ENCODE data around the gene UBE2L5.

UBE2L5 gene

GRCh38 chr13:30466358-30466714 lies 44.0 kb downstream of the UBE2L5 start:
- H3K4me3 ChIP-seq (ENCODE audit: low read depth in 1 of 5, low read length in 5 of 5), result peak overlapping the region in 1 of 5 donors; percentile 78
- no peak overlapping the region for H3K27ac ChIP-seq (ENCODE audit: low read depth, low read length)
- H3K9ac ChIP-seq (ENCODE audit: low read length in 5 of 5), result no peak overlapping the region
- H3K9me3 ChIP-seq (ENCODE audit: control insufficient read depth in 5 of 5, low read length in 5 of 5), result no peaks in the 10 kb centered on the region
- peaks cover 3 to 37% (median 24%) of the 10 kb centered on the region in 5 donors for H3K4me1 ChIP-seq (ENCODE audit: control insufficient read depth in 5 of 5, insufficient read depth in 5 of 5, low read length in 5 of 5)
- H3K36me3 ChIP-seq (ENCODE audit: control insufficient read depth in 5 of 5, insufficient read depth in 5 of 5, low read length in 5 of 5), result peaks cover 5 to 12% (median 10%) of the 10 kb centered on the region in 5 donors
- H3K27me3 ChIP-seq (ENCODE audit: control insufficient read depth in 5 of 5, insufficient read depth in 4 of 5, low read length in 5 of 5), result no peaks in the 10 kb centered on the region

- H3K9me3 ChIP-seq (ENCODE audit: control insufficient read depth in 5 of 5, low read length in 5 of 5), result no peaks in the 10 kb centered on the region
- H3K9ac ChIP-seq (ENCODE audit: low read length in 5 of 5), result peak overlapping the region in 1 of 5 donors; percentile 4
- H3K4me1 ChIP-seq (ENCODE audit: control insufficient read depth in 5 of 5, insufficient read depth in 5 of 5, low read length in 5 of 5), result peaks cover 3 to 32% (median 22%) of the 10 kb centered on the region in 5 donors
- peaks cover 5 to 11% (median 9%) of the 10 kb centered on the region in 5 donors for H3K36me3 ChIP-seq (ENCODE audit: control insufficient read depth in 5 of 5, insufficient read depth in 5 of 5, low read length in 5 of 5)
- no peaks in the 10 kb centered on the region for H3K27me3 ChIP-seq (ENCODE audit: control insufficient read depth in 5 of 5, insufficient read depth in 4 of 5, low read length in 5 of 5)
- no peak overlapping the region for H3K4me3 ChIP-seq (ENCODE audit: low read depth in 1 of 5, low read length in 5 of 5)
- H3K27ac ChIP-seq (ENCODE audit: low read depth, low read length), result no peak overlapping the region
Observed at GRCh38 chr13:30466841-30467252, 44.6 kb downstream of the UBE2L5 start.

- Histone ChIP-seq H3K9ac (ENCODE audit: low read length in 5 of 5) (no peak overlapping the region), H3K36me3 (ENCODE audit: control insufficient read depth in 5 of 5, insufficient read depth in 5 of 5, low read length in 5 of 5) (no peaks in the 10 kb centered on the region), H3K4me1 (ENCODE audit: control insufficient read depth in 5 of 5, insufficient read depth in 5 of 5, low read length in 5 of 5) (no peaks in the 10 kb centered on the region), H3K27me3 (ENCODE audit: control insufficient read depth in 5 of 5, insufficient read depth in 4 of 5, low read length in 5 of 5) (no peaks in the 10 kb centered on the region), H3K9me3 (ENCODE audit: control insufficient read depth in 5 of 5, low read length in 5 of 5) (no peaks in the 10 kb centered on the region), H3K27ac (ENCODE audit: low read depth, low read length) (no peak overlapping the region), H3K4me3 (ENCODE audit: low read depth in 1 of 5, low read length in 5 of 5) (no peak overlapping the region)
Observed at GRCh38 chr13:30473675-30474074, 51.4 kb downstream of the UBE2L5 start.

GRCh38 chr13:30477346-30478195 lies 55.3 kb downstream of the UBE2L5 start:
- no peaks in the 10 kb centered on the region for H3K4me1 ChIP-seq (ENCODE audit: control insufficient read depth in 5 of 5, insufficient read depth in 5 of 5, low read length in 5 of 5)
- no peaks in the 10 kb centered on the region for H3K9me3 ChIP-seq (ENCODE audit: control insufficient read depth in 5 of 5, low read length in 5 of 5)
- H3K4me3 ChIP-seq (ENCODE audit: low read depth in 1 of 5, low read length in 5 of 5), result no peak overlapping the region
- H3K27me3 ChIP-seq (ENCODE audit: control insufficient read depth in 5 of 5, insufficient read depth in 4 of 5, low read length in 5 of 5), result no peaks in the 10 kb centered on the region
- no peak overlapping the region for H3K9ac ChIP-seq (ENCODE audit: low read length in 5 of 5)
- no peaks in the 10 kb centered on the region for H3K36me3 ChIP-seq (ENCODE audit: control insufficient read depth in 5 of 5, insufficient read depth in 5 of 5, low read length in 5 of 5)
- H3K27ac ChIP-seq (ENCODE audit: low read depth, low read length), result no peak overlapping the region
